Common myeloid progenitor, CD34-positive (primary cell): Measurements from ENCODE around the gene IQGAP3.

ENCODE experiments used
- CTCF ChIA-PET: fragments of 350-600 bp; sonication (Branson Sonifier 250); formaldehyde crosslinking; loops from one replicate; lab custom pipeline; 2021; ENCODE audit warnings: antibody characterized with exemption; lab: Charles Lee
- POLR2A ChIA-PET: fragments of 350-600 bp; sonication (Branson Sonifier 250); formaldehyde crosslinking; loops from one replicate; lab custom pipeline; 2021; ENCODE audit warnings: antibody characterized with exemption; lab: Charles Lee
- DNase-seq, 3 donors: peaks; one replicate each; pipeline versions ENCODE4 v3.0.0 to v3.0.0-alpha.2; 2013
- H3K27ac ChIP-seq, 2 experiments: 1 replicate in 1 of 2; 2 replicates in 1 of 2; pipeline ENCODE4 v1.7.0; 2013; ENCODE audit warnings: inconsistent platforms in 2 of 2, low read length in 2 of 2, mild to moderate bottlenecking in 2 of 2, low read depth in 1 of 2, moderate library complexity in 1 of 2; ENCODE audit not compliant: severe bottlenecking in 2 of 2, insufficient read depth in 1 of 2, poor library complexity in 1 of 2
- H3K27me3 ChIP-seq, 5 experiments: replicated peaks in 2 of 5; 1 replicate in 3 of 5; 2 replicates in 2 of 5; pipeline versions ENCODE4 v1.6.1 to v1.7.0; 2013; ENCODE audit warnings: low read length in 4 of 5, mild to moderate bottlenecking in 2 of 5, moderate library complexity in 2 of 5, inconsistent platforms in 1 of 5; ENCODE audit not compliant: insufficient read depth in 5 of 5, control insufficient read depth in 4 of 5
- H3K36me3 ChIP-seq, 4 experiments: 1 replicate in 2 of 4; 2 replicates in 2 of 4; pipeline versions ENCODE4 v1.6.1 to v1.7.0; 2013; ENCODE audit warnings: low read length in 3 of 4, control low read depth in 1 of 4, mild to moderate bottlenecking in 1 of 4; ENCODE audit not compliant: control insufficient read depth in 4 of 4, insufficient read depth in 4 of 4
- H3K4me1 ChIP-seq, 4 experiments: 1 replicate in 3 of 4; 2 replicates in 1 of 4; pipeline versions ENCODE4 v1.6.1 to v1.7.1; 2013; ENCODE audit warnings: low read length in 3 of 4, mild to moderate bottlenecking in 3 of 4, control low read depth in 1 of 4, inconsistent platforms in 1 of 4, moderate library complexity in 1 of 4; ENCODE audit not compliant: control insufficient read depth in 4 of 4, insufficient read depth in 4 of 4; ENCODE audit errors: control extremely low read depth in 1 of 4
- H3K4me3 ChIP-seq, 7 experiments: 1 replicate in 4 of 7; 2 replicates in 3 of 7; pipeline versions ENCODE4 v1.5.1 to v1.7.0; 2013; ENCODE audit warnings: mild to moderate bottlenecking in 7 of 7, low read length in 6 of 7, moderate library complexity in 6 of 7, inconsistent platforms in 2 of 7, low read depth in 2 of 7, control low read depth in 1 of 7; ENCODE audit not compliant: insufficient read depth in 4 of 7, control insufficient read depth in 1 of 7; ENCODE audit errors: extremely low read depth in 1 of 7
- H3K9me3 ChIP-seq, 5 experiments: 1 replicate in 4 of 5; 2 replicates in 1 of 5; pipeline versions ENCODE4 v1.6.1 to v1.7.1; 2013; ENCODE audit warnings: low read length in 4 of 5, mild to moderate bottlenecking in 2 of 5, inconsistent platforms in 1 of 5, low read depth in 1 of 5, moderate library complexity in 1 of 5; ENCODE audit not compliant: control insufficient read depth in 4 of 5, insufficient read depth in 2 of 5; ENCODE audit errors: control extremely low read depth in 1 of 5
- WGBS: methylation state at CpG from one replicate; pipeline ENCODE4 v1.1.5; 2013; ENCODE audit not compliant: insufficient coverage; 5-methylcytosine and 5-hydroxymethylcytosine counted together

Gene IQGAP3

GRCh38 chr1:156550346-156550745, 22.0 kb downstream of the IQGAP3 start:
- ChIA-PET POLR2A (no interaction called here), CTCF (interaction anchor here (1.0 to 3.7 kb wide), 9 partner anchors 9 to 165 kb away, joined by 3 to 17 read pairs (median 5); partner anchors contain the start of gene MEF2D)
- H3K4me3 ChIP-seq = no peak overlapping the region
- peaks cover 14 to 63% (median 35%) of the 10 kb centered on the region in 4 experiments for H3K36me3 ChIP-seq
- no peak for DNase-seq
- H3K27me3 ChIP-seq = no peaks in the 10 kb centered on the region
- WGBS = 100% methylated on average over 5 of the region's 5 CpGs
- H3K9me3 ChIP-seq = no peaks in the 10 kb centered on the region
- H3K4me1 ChIP-seq = peaks cover 0 to 19% (median 5%) of the 10 kb centered on the region in 4 experiments
- no peak overlapping the region for H3K27ac ChIP-seq

DNA sequence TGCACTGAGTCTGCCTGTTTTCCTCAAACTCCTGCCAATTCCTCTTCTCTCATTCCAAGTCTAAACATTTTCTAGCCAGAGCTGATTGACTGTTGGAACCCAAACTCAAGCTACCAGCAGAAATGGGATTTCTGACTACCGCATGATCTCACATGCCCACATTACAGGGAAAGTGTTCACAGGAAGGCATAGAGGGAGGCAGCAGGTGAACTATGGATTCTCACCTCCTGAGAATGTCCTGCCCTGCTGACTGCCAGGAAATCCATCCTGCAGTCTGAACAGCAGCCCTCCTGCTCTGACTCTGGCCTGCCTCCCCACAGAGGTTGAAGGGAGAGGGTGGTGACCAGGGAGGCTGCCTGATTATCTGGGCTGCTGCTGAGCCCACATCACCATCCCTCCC, 22.5 kb downstream of the IQGAP3 start:
- CTCF ChIA-PET = interaction anchor here (0.9 to 3.7 kb wide), 12 partner anchors 10 to 164 kb away, joined by 3 to 17 read pairs (median 4); partner anchors contain the start of gene MEF2D
- WGBS = 100% methylated on average over 1 of the region's 1 CpG
- Histone ChIP-seq H3K36me3 (peaks cover 14 to 63% (median 32%) of the 10 kb centered on the region in 4 experiments), H3K27ac (no peak overlapping the region), H3K4me1 (peaks cover 0 to 19% (median 5%) of the 10 kb centered on the region in 4 experiments), H3K4me3 (no peak overlapping the region), H3K27me3 (no peaks in the 10 kb centered on the region), H3K9me3 (no peaks in the 10 kb centered on the region)
- POLR2A ChIA-PET = no interaction called here
- no peak for DNase-seq

GRCh38 chr1:156549390-156549789, 23.0 kb downstream of the IQGAP3 start:
- Histone ChIP-seq H3K27ac (no peak overlapping the region), H3K27me3 (no peaks in the 10 kb centered on the region), H3K4me3 (no peak overlapping the region), H3K9me3 (no peaks in the 10 kb centered on the region), H3K4me1 (peaks cover 0 to 19% (median 5%) of the 10 kb centered on the region in 4 experiments), H3K36me3 (peaks cover 14 to 62% (median 33%) of the 10 kb centered on the region in 4 experiments)
- WGBS = 45% methylated on average over 2 of the region's 2 CpGs
- ChIA-PET POLR2A (no interaction called here), CTCF (interaction anchor here (0.9 to 3.7 kb wide), 11 partner anchors 10 to 164 kb away, joined by 3 to 17 read pairs (median 4); partner anchors contain the start of gene MEF2D)
- DNase-seq = peak; percentile 19 to 45 (median 42)

DNA sequence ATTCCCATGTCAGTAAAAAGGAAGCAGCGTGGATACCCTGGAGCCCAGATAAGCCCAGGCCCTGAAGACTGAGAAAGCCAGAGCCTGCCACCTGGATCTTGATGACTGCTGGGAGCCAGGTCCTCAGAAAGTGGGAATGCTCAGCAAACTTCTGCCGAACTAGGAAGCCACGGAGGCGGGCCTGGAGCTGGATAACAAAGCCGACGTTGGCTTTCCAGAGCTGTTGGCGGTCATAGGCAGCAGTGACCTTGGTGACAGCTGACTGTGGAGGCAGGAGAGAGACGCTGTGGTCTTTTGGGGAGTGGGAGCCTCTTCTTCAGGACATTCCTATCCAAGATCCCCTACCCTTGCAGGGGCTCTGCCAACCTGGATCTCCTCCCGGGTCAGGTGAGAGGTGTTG, 24.4 kb downstream of the IQGAP3 start:
- H3K36me3 ChIP-seq = peaks cover 11 to 62% (median 34%) of the 10 kb centered on the region in 4 experiments
- H3K27ac ChIP-seq = no peak overlapping the region
- ChIA-PET POLR2A (interaction anchor here (1.0 kb wide), 1 partner anchor 47 kb away, joined by 3 read pairs; no protein-coding TSS in a partner anchor), CTCF (interaction anchor here (0.9 to 3.7 kb wide), 2 partner anchors 18 to 68 kb away, joined by 3 to 17 read pairs; no protein-coding TSS in a partner anchor)
- H3K4me1 ChIP-seq = peaks cover 0 to 19% (median 7%) of the 10 kb centered on the region in 4 experiments
- 95% methylated on average over 7 of the region's 9 CpGs for WGBS
- no peak for DNase-seq
- no peak overlapping the region for H3K4me3 ChIP-seq
- no peaks in the 10 kb centered on the region for H3K27me3 ChIP-seq
- no peaks in the 10 kb centered on the region for H3K9me3 ChIP-seq

- no CpG with 5 or more reads among the region's 4 CpGs for WGBS
- no peaks in the 10 kb centered on the region for H3K27me3 ChIP-seq
- no peak overlapping the region for H3K4me3 ChIP-seq
- no peak for DNase-seq
- ChIA-PET CTCF (interaction anchor here (0.9 to 3.7 kb wide), 3 partner anchors 13 to 67 kb away, joined by 3 to 17 read pairs (median 5); no protein-coding TSS in a partner anchor), POLR2A (interaction anchor here (1.0 kb wide), 1 partner anchor 46 kb away, joined by 3 read pairs; no protein-coding TSS in a partner anchor)
- H3K9me3 ChIP-seq = no peaks in the 10 kb centered on the region
- H3K4me1 ChIP-seq = peaks cover 0 to 20% (median 9%) of the 10 kb centered on the region in 4 experiments
- no peak overlapping the region for H3K27ac ChIP-seq
- H3K36me3 ChIP-seq = peaks cover 11 to 62% (median 33%) of the 10 kb centered on the region in 4 experiments
Measured at GRCh38 chr1:156547434-156547833, 24.9 kb downstream of the IQGAP3 start.

DNA sequence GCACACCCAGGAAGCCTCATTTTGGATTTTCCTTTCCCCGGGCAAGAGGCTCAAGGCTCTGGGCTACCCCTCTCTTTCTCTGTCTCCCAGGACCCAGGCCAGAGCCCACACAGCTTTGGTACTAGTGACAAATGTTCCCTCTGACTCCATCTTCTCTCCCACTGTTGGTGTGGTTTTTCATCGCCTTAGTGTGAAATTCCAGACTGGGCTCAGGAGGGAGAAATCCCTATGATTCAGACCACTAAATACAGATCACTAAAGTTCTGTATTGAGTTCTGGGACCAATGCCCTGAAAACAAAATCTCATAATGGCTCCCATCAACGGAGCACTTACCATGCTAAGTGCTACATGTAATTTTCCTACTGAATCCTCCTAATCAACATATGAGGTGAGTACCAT, 26.1 kb downstream of the IQGAP3 start:
- 100% methylated on average over 1 of the region's 3 CpGs for WGBS
- peaks cover 9 to 54% (median 28%) of the 10 kb centered on the region in 4 experiments for H3K36me3 ChIP-seq
- no peak overlapping the region for H3K4me3 ChIP-seq
- POLR2A ChIA-PET = no interaction called here
- no peak for DNase-seq
- H3K27ac ChIP-seq = no peak overlapping the region
- H3K4me1 ChIP-seq = peaks cover 0 to 18% (median 9%) of the 10 kb centered on the region in 4 experiments
- H3K9me3 ChIP-seq = no peaks in the 10 kb centered on the region
- H3K27me3 ChIP-seq = no peaks in the 10 kb centered on the region
- CTCF ChIA-PET = interaction anchor here (1.0 to 2.2 kb wide), 2 partner anchors 11 to 65 kb away, joined by 3 to 5 read pairs; no protein-coding TSS in a partner anchor

- no peaks in the 10 kb centered on the region for H3K9me3 ChIP-seq
- POLR2A ChIA-PET = no interaction called here
- WGBS = no CpG with 5 or more reads among the region's 3 CpGs
Measured at GRCh38 chr1:156544592-156545102, 27.7 kb downstream of the IQGAP3 start.

More at GRCh38 chr1:156544592-156545102, 27.7 kb downstream of the IQGAP3 start:
- H3K4me1 ChIP-seq = peaks cover 0 to 29% (median 17%) of the 10 kb centered on the region in 4 experiments
- CTCF ChIA-PET = no interaction called here
- H3K36me3 ChIP-seq = peaks cover 9 to 52% (median 21%) of the 10 kb centered on the region in 4 experiments
- H3K4me3 ChIP-seq = no peak overlapping the region
- no peak for DNase-seq
- H3K27ac ChIP-seq = no peak overlapping the region
- no peaks in the 10 kb centered on the region for H3K27me3 ChIP-seq
